GM13977 (cell line): ENCODE data around the gene RFX2.

Experiments used
- DNase-seq: peaks from one replicate; pipeline ENCODE4 v3.0.0; 2012; ENCODE audit warnings: low spot score
- in situ Hi-C: fragments of 300-500 bp; cut with MboI; formaldehyde crosslinking; loops from one replicate; pipeline ENCODE4 v1.12.0; 2022; ENCODE audit warnings: low sequenced_read_pairs, low pct_unique_long_range_greater_than_20kb, mixed read lengths, inconsistent platforms; ENCODE audit not compliant: unreplicated experiment
- TF ChIP-seq, protein P1 (sequence below): IDR thresholded peaks from 2 replicates; pipeline ENCODE4 v1.5.1; 2012; ENCODE audit warnings: mild to moderate bottlenecking, control low read depth; ENCODE audit not compliant: insufficient read depth; ENCODE audit errors: extremely low read depth, missing control alignments

Gene RFX2

DNA sequence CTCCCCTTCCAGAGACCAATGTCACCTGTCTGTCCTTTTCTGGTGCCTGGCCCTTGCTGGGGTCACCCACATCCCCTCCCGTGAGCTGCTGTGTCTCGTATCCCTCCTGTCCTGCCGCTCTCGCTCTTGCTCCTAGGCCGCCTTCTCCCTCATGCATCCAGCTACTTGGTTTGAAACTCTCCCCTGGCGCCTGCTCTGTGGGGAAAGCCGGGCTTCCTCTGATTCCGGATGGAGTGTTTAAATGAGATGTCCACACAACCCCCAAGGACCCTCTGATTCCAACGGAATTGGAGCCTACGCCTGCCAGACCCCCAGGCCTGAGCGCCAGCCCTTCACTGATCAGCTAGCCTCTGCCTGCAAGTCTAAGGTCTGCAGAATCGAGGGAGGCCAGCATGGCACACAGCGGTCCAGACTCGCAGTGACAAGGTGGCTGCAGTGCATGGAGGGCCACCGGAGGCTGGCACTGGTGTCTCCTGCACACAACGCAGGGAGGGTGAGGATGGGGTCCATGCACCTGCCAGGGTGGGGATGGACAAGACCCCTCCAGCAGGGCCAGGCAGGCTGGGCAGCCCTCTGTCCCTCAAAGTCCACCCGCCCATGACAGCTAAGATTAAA, 47.2 kb downstream of the RFX2 start:
- TF ChIP-seq, protein P1, sequence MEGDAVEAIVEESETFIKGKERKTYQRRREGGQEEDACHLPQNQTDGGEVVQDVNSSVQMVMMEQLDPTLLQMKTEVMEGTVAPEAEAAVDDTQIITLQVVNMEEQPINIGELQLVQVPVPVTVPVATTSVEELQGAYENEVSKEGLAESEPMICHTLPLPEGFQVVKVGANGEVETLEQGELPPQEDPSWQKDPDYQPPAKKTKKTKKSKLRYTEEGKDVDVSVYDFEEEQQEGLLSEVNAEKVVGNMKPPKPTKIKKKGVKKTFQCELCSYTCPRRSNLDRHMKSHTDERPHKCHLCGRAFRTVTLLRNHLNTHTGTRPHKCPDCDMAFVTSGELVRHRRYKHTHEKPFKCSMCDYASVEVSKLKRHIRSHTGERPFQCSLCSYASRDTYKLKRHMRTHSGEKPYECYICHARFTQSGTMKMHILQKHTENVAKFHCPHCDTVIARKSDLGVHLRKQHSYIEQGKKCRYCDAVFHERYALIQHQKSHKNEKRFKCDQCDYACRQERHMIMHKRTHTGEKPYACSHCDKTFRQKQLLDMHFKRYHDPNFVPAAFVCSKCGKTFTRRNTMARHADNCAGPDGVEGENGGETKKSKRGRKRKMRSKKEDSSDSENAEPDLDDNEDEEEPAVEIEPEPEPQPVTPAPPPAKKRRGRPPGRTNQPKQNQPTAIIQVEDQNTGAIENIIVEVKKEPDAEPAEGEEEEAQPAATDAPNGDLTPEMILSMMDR, result no peak
- DNase-seq, result no peak
- in situ Hi-C loops, result loop anchor here (10.0 kb wide), 1 partner anchor 52 kb away; the partner anchor contains the start of gene RFX2

DNA sequence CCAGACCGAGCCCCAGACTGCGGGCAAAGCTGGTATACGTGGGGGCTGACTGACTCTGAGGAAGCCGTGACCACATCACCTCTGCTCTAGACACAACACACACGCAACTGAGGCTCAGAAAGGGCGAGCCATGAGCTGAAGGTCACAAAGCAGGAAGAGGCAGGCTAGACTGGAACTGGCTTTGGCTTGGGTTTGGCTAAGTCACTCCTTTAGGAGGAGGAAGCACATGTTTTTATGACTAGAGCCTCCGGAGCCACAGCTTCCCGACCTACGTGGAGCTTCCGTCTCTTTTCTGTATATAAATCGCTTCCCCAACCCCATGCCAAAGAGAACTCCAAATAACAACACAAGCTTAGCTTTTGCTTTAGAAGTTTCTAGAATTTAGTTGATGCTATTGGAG, 48.0 kb downstream of the RFX2 start:
- in situ Hi-C loops, result loop anchor here (10.0 kb wide), 1 partner anchor 53 kb away; the partner anchor contains the start of gene RFX2
- TF ChIP-seq, protein P1, result no peak
- no peak for DNase-seq

- in situ Hi-C loops, result loop anchor here (10.0 kb wide), 1 partner anchor 53 kb away; the partner anchor contains the start of gene RFX2
- TF ChIP-seq, protein P1, result no peak
- no peak for DNase-seq
These were observed 48.7 kb downstream of the RFX2 start for GRCh38 chr19:6061376-6062130.

GRCh38 chr19:6060600-6061375, 49.5 kb downstream of the RFX2 start:
- DNase-seq, result no peak
- in situ Hi-C loops, result loop anchor here (10.0 kb wide), 1 partner anchor 54 kb away; the partner anchor contains the start of gene RFX2
- TF ChIP-seq, protein P1, result no peak

DNA sequence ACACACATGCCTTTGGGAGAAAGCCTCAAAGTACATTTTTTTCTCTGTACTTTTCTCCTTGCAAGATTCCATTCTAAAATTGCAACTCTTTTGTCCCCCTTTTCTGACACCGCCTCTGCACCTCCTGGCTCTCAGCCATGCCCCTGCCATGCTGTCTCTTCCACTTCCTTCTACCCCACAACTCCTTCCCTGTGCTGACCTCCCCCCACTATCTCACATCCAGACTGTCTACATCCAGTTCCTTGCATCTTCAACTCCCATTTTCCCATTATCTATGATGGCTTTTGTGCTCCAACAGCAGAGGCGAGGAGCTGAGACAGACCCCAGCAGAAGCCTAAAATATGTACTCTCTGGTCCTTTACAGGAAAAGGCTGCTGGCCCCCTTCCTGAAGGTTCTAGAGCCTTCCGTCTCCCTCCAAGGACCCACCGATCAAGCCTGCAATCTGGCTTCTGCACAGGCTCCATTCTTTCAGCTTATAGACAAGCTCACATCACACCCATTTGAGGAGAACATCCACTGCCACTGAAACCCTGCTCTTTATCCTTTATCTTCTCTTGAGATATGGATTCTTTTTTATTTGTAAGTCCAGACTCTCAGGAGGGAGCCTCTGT, 50.2 kb downstream of the RFX2 start:
- TF ChIP-seq, protein P1, result no peak
- DNase-seq, result no peak
- in situ Hi-C loops, result loop anchor here (10.0 kb wide), 1 partner anchor 55 kb away; the partner anchor contains the start of gene RFX2

DNA sequence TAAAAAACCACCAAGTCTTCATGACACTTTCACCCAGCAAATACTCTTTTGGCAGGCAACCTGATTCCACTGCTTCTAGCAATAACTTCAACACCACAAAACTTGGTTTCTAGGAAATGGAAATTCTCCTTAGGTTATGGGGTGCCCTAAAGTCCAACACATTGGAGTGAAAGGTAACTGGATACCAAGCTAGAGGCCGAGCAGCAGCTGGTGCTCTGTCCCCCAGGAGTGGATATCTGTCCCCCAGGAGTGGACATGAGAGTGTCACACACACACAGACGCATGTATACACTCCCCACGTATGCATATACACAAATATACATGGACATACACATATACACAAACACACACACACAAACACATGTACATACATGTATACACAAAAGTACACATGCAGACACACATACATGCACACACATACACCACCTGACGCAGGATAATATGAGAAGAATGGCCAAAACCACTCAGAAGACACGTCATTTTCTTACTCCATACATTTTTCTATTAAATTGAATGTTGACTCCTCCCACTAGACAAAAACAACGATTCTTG, 50.8 kb downstream of the RFX2 start:
- TF ChIP-seq, protein P1, result no peak
- no peak for DNase-seq
- in situ Hi-C loops, result no loop called here
